Gastrocnemius medialis (tissue), 4 donors: ENCODE measurements around the gene HSPE1. TPM values are rescaled to one million over a fixed set of nuclear protein-coding genes. Genes with fewer than 3 reads are reported as not detected.

ENCODE experiments used
- ATAC-seq, 2 donors: fragments of 150-250 bp; one replicate each; pipeline ENCODE4 v1.9.1; 2016
- DNase-seq, 2 donors: peaks; one replicate each; pipeline ENCODE4 v3.0.0-alpha.2; 2019
- H3K27ac ChIP-seq, 4 donors: fragments of 200-600 bp; sonication (generic); 1 replicate in 1 of 4; 2 replicates in 3 of 4; pipeline ENCODE4 v1.5.1; 2016 to 2018; ENCODE audit warnings: mild to moderate bottlenecking in 2 of 4, moderate library complexity in 1 of 4
- H3K27me3 ChIP-seq, 3 donors: fragments of 200-600 bp; sonication (generic) in 2 of 3; 1 replicate in 1 of 3; 2 replicates in 2 of 3; pipeline versions ENCODE4 v1.5.1 to v1.6.0; 2016 to 2019; ENCODE audit warnings: mild to moderate bottlenecking in 1 of 3, moderate library complexity in 1 of 3
- H3K36me3 ChIP-seq, 2 donors: fragments of 200-600 bp; sonication (generic) in 1 of 2; one replicate each; pipeline ENCODE4 v1.5.1; 2017 to 2018
- H3K4me1 ChIP-seq, 2 donors: fragments of 200-600 bp; sonication (generic) in 1 of 2; one replicate each; pipeline ENCODE4 v1.5.1; 2016 to 2017; ENCODE audit warnings: mild to moderate bottlenecking in 2 of 2
- H3K4me3 ChIP-seq, 4 donors: fragments of 200-600 bp; sonication (generic) in 3 of 4; 1 replicate in 1 of 4; 2 replicates in 3 of 4; pipeline ENCODE4 v1.5.1; 2016 to 2019; ENCODE audit warnings: mild to moderate bottlenecking in 2 of 4
- H3K9me3 ChIP-seq, 3 donors: fragments of 200-600 bp; sonication (generic) in 2 of 3; 1 replicate in 1 of 3; 2 replicates in 2 of 3; pipeline ENCODE4 v1.5.1; 2016 to 2019
- POLR2A ChIP-seq, 2 donors: fragments of 450-650 bp; IDR thresholded peaks; one replicate each; pipeline ENCODE4 v1.6.1; 2017; ENCODE audit warnings: antibody characterized with exemption in 2 of 2, mild to moderate bottlenecking in 2 of 2, moderate library complexity in 2 of 2
- in situ Hi-C, 4 donors: fragments of 200-750 bp; cut with MboI; loops; one replicate each; pipeline versions ENCODE4 v1.15.0 to v1.8.0; 2017; ENCODE audit warnings: low sequenced_read_pairs in 4 of 4
- intact Hi-C: fragments of 100-400 bp; cut with DNase I; formaldehyde crosslinking; loops from one replicate; pipeline ENCODE4 v1.15.1; 2023; ENCODE audit warnings: low total_unique reads
- total RNA-seq, 4 donors: library from RNA; depleted of rRNA; stranded (reverse); fragments of >200 nt; gene quantifications; one replicate each; pipeline versions ENCODE4 v1.1.0 to v1.2.3, GENCODE V29; 2016
- TF ChIP-seq, protein P1 (sequence below), 5 experiments: fragments of 450-650 bp in 3 of 5; fragments of 200-600 bp in 2 of 5; sonication (generic) in 2 of 5; IDR thresholded peaks in 4 of 5; conservative IDR thresholded peaks in 1 of 5; 1 replicate in 4 of 5; 2 replicates in 1 of 5; pipeline ENCODE4 v1.5.1; 2016 to 2019; ENCODE audit warnings: antibody characterized with exemption in 5 of 5, mild to moderate bottlenecking in 3 of 5, moderate library complexity in 3 of 5

The HSPE1 gene
- total RNA-seq, 4 donors from 2014 or later, result 43.2 to 122 (median 88.0) TPM

DNA sequence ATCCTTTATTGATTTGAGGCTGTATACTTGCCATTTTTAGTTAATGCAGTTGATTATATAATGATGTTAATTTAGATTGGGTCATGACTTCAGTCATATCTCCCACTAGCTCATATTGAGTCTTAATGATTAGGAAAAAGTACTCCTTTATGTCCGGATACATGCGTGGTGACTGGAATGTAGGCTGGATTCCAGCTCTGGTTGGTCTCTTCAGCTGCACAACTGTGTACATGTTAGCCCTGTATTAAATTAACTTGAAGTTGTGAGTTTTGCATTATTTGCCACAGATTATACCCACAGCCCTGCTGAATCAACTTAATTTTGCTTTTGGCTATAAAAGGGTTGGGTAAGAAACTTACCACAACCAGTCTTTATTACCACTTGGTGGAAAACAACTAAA lies 38.2 kb downstream of the HSPE1 start:
- in situ Hi-C loops, result no loop called here
- TF ChIP-seq, protein P1, sequence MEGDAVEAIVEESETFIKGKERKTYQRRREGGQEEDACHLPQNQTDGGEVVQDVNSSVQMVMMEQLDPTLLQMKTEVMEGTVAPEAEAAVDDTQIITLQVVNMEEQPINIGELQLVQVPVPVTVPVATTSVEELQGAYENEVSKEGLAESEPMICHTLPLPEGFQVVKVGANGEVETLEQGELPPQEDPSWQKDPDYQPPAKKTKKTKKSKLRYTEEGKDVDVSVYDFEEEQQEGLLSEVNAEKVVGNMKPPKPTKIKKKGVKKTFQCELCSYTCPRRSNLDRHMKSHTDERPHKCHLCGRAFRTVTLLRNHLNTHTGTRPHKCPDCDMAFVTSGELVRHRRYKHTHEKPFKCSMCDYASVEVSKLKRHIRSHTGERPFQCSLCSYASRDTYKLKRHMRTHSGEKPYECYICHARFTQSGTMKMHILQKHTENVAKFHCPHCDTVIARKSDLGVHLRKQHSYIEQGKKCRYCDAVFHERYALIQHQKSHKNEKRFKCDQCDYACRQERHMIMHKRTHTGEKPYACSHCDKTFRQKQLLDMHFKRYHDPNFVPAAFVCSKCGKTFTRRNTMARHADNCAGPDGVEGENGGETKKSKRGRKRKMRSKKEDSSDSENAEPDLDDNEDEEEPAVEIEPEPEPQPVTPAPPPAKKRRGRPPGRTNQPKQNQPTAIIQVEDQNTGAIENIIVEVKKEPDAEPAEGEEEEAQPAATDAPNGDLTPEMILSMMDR (IDR thresholded peaks at IDR 0.05 in 4 of 5, conservative IDR thresholded peaks at IDR 0.05 in 1 of 5), result no peak
- no peaks in the 10 kb centered on the region for H3K27me3 ChIP-seq
- peaks cover 11 to 20% of the 10 kb centered on the region in 2 donors for H3K4me1 ChIP-seq
- H3K36me3 ChIP-seq, result peaks cover 0 to 43% of the 10 kb centered on the region in 2 donors
- intact Hi-C loops, result no loop called here
- no peak overlapping the region for H3K4me3 ChIP-seq
- H3K27ac ChIP-seq, result no peak overlapping the region
- DNase-seq, result no peak
- no peak for ATAC-seq
- no peaks in the 10 kb centered on the region for H3K9me3 ChIP-seq

DNA sequence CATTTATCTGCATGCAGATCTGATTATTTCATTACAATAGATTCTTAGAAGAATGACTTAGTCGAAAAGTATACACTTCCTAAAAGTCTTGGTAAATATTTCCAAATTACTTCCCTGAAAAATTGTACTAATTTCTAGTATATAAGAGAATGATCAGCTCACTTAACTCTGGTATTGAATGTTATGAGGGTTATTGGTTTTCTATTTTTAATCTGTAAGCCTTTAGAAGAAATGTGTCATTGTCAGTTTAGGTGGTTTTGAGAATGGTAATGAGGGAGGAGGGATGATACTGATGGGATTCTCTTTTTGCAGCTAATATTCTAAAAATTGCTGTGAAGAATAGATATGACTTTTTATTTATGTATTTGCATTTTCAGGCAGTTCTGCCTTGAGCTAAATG lies 39.6 kb downstream of the HSPE1 start:
- no peak for DNase-seq
- peaks cover 0 to 56% of the 10 kb centered on the region in 2 donors for H3K36me3 ChIP-seq

DNA sequence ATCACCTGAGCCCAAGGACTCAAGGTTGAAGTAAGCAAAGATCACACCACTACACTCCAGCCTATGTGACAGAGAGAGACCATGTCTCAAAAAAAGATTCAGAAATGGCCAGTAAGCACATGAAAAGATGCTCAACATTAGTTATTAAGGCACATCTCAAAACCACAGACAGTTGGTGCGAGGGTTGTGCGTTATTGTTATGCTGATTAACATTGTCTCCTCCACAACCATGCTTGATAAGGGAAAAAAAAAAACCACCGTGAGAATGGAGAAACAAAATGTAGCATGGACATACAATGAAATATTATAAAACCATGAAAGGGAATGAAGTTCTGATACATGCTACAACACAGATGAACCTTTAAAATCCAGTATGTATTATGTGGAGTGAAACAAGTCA lies 43.0 kb downstream of the HSPE1 start:
- ATAC-seq, result no peak

More for the DNA sequence above, 39.6 kb downstream of the HSPE1 start:
- Histone ChIP-seq H3K27ac (no peak overlapping the region), H3K27me3 (no peaks in the 10 kb centered on the region), H3K4me3 (no peak overlapping the region), H3K9me3 (no peaks in the 10 kb centered on the region), H3K4me1 (peaks cover 11% of the 10 kb centered on the region in 2 donors)
- TF ChIP-seq, protein P1 (IDR thresholded peaks at IDR 0.05 in 4 of 5, conservative IDR thresholded peaks at IDR 0.05 in 1 of 5), result no peak
- TF ChIP-seq POLR2A (IDR thresholded peaks at IDR 0.05), result no peak
- in situ Hi-C loops (no loop called here), intact Hi-C loops (no loop called here)
- ATAC-seq, result no peak

DNA sequence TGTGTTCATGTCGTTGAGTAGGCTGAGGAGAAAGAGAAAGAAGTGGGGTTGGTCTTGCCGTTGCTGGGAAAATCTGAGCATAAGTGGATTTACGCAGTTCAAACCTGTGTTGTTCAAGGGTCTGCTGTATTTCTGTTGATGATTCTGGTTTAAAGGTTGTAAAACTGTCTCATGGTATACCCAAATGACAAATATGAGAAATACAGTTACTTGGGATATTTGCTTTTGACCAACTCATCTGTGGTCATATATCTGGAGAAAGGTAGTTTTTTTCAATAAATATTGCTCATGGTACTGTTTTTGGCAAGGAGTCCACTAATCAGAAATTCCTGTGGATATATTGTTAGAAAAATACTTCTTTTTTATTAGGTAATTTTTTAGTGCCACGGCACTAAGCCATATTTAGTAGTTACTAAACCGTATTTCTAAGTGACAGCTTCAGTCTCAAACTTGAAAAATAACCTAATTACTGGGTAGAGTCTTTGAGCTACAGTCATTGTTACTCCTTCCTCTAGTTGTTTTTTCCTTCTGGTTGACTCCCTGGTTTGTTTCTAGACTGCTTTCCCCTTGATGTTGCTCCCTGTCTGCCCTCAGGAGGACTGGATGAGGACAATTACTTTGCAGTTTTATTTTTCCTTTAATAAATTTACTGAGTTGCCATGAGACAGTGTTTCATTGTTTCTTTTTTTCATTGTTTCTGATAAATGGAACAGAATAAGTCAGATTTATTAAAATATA lies 47.2 kb downstream of the HSPE1 start:
- DNase-seq, result no peak
- ATAC-seq, result no peak
- in situ Hi-C loops, result no loop called here
- no peaks in the 10 kb centered on the region for H3K4me1 ChIP-seq
- TF ChIP-seq, protein P1 (IDR thresholded peaks at IDR 0.05 in 4 of 5, conservative IDR thresholded peaks at IDR 0.05 in 1 of 5), result no peak
- no peak for TF ChIP-seq POLR2A (IDR thresholded peaks at IDR 0.05)
- intact Hi-C loops, result no loop called here
- no peaks in the 10 kb centered on the region for H3K9me3 ChIP-seq
- H3K36me3 ChIP-seq, result peaks cover 0 to 55% of the 10 kb centered on the region in 2 donors
- no peak overlapping the region for H3K4me3 ChIP-seq
- H3K27me3 ChIP-seq, result no peaks in the 10 kb centered on the region
- H3K27ac ChIP-seq, result no peak overlapping the region

More for the DNA sequence above, 43.0 kb downstream of the HSPE1 start:
- H3K36me3 ChIP-seq, result peaks cover 0 to 40% of the 10 kb centered on the region in 2 donors
- DNase-seq, result no peak
- H3K4me3 ChIP-seq, result no peak overlapping the region
- no peak overlapping the region for H3K27ac ChIP-seq
- peaks cover 7 to 11% of the 10 kb centered on the region in 2 donors for H3K4me1 ChIP-seq
- TF ChIP-seq POLR2A (IDR thresholded peaks at IDR 0.05), result no peak
- TF ChIP-seq, protein P1 (IDR thresholded peaks at IDR 0.05 in 4 of 5, conservative IDR thresholded peaks at IDR 0.05 in 1 of 5), result no peak
- in situ Hi-C loops (no loop called here), intact Hi-C loops (no loop called here)
- H3K9me3 ChIP-seq, result no peaks in the 10 kb centered on the region
- H3K27me3 ChIP-seq, result no peaks in the 10 kb centered on the region
